Astrocyte (in vitro differentiated cells and primary cell): ENCODE measurements around the gene ATP2C1. TPM values are rescaled to one million over a fixed set of nuclear protein-coding genes. Genes with fewer than 3 reads are reported as not detected.

Experiments
- DNase-seq: peaks from one replicate; pipeline ENCODE4 v3.0.0-alpha.2; 2010; ENCODE audit warnings: low read depth
- FAIRE-seq: peaks from 2 replicates; lab custom pipeline; 2011; peaks lifted over from hg19 to GRCh38; lab: Jason Lieb, UNC
- H2AFZ ChIP-seq: 2 replicates; pipeline ENCODE4 v1.6.0; 2012; ENCODE audit warnings: low read depth, low read length, inconsistent platforms
- H3K27ac ChIP-seq: 2 replicates; pipeline ENCODE4 v1.5.1; 2011; ENCODE audit warnings: low read depth, low read length, inconsistent platforms
- H3K27me3 ChIP-seq: 2 replicates; pipeline ENCODE4 v1.6.0; 2011; ENCODE audit warnings: low read length, inconsistent platforms; ENCODE audit not compliant: insufficient read depth
- H3K36me3 ChIP-seq: 2 replicates; pipeline ENCODE4 v1.5.1; 2011; ENCODE audit warnings: low read length, inconsistent platforms; ENCODE audit not compliant: insufficient read depth
- H3K4me1 ChIP-seq: 2 replicates; pipeline ENCODE4 v1.5.1; 2011; ENCODE audit warnings: low read length, inconsistent platforms; ENCODE audit not compliant: insufficient read depth
- H3K4me2 ChIP-seq: 2 replicates; pipeline ENCODE4 v1.6.0; 2012; ENCODE audit warnings: low read length, inconsistent platforms
- H3K4me3 ChIP-seq: 2 replicates; pipeline ENCODE4 v1.5.1; 2011; ENCODE audit warnings: low read depth, mild to moderate bottlenecking, low read length, inconsistent platforms; ENCODE audit not compliant: insufficient read depth
- H3K79me2 ChIP-seq: 2 replicates; pipeline ENCODE4 v1.6.0; 2012; ENCODE audit warnings: mild to moderate bottlenecking, low read length, inconsistent platforms; ENCODE audit not compliant: insufficient read depth
- H3K9ac ChIP-seq: 2 replicates; pipeline ENCODE4 v1.6.0; 2012; ENCODE audit warnings: mild to moderate bottlenecking, low read length, inconsistent platforms
- H3K9me3 ChIP-seq: 2 replicates; pipeline ENCODE4 v1.5.1; 2012; ENCODE audit warnings: low read depth, mild to moderate bottlenecking, low read length, inconsistent platforms; ENCODE audit not compliant: insufficient read depth
- H4K20me1 ChIP-seq: 2 replicates; pipeline ENCODE4 v1.6.0; 2012; ENCODE audit warnings: low read length, inconsistent platforms; ENCODE audit not compliant: insufficient read depth
- H3K27ac Mint-ChIP-seq: one replicate; pipeline ENCODE4 v1.8.0; 2021; ENCODE audit warnings: mild to moderate bottlenecking, mixed read lengths; ENCODE audit not compliant: unreplicated experiment
- H3K27me3 Mint-ChIP-seq: one replicate; pipeline ENCODE4 v1.8.0; 2021; ENCODE audit warnings: low read depth, mixed read lengths; ENCODE audit not compliant: unreplicated experiment
- H3K36me3 Mint-ChIP-seq: one replicate; pipeline ENCODE4 v1.8.0; 2021; ENCODE audit warnings: low read depth, mixed read lengths; ENCODE audit not compliant: unreplicated experiment
- H3K4me1 Mint-ChIP-seq: one replicate; pipeline ENCODE4 v1.8.0; 2021; ENCODE audit warnings: low read depth, mixed read lengths; ENCODE audit not compliant: unreplicated experiment
- H3K4me3 Mint-ChIP-seq: one replicate; pipeline ENCODE4 v1.8.0; 2021; ENCODE audit warnings: mild to moderate bottlenecking, moderate library complexity, mixed read lengths; ENCODE audit not compliant: unreplicated experiment
- H3K9me3 Mint-ChIP-seq: one replicate; pipeline ENCODE4 v1.8.0; 2021; ENCODE audit warnings: mild to moderate bottlenecking, mixed read lengths; ENCODE audit not compliant: unreplicated experiment
- EZH2 ChIP-seq: IDR thresholded peaks from 2 replicates; pipeline ENCODE4 v1.6.1; 2012; ENCODE audit warnings: mild to moderate bottlenecking, low read length, inconsistent platforms; ENCODE audit not compliant: insufficient read depth
- total RNA-seq: library from RNA; stranded (reverse); gene quantifications from 2 replicates; pipeline ENCODE4 v1.2.1, GENCODE V29; 2021
- TF ChIP-seq, protein P1 (sequence below): IDR thresholded peaks from 2 replicates; pipeline ENCODE4 v1.5.1; 2011; ENCODE audit warnings: low read depth, mild to moderate bottlenecking, inconsistent platforms, low read length, moderate library complexity; ENCODE audit not compliant: insufficient read depth

The ATP2C1 gene
- total RNA-seq, 1 donor from 2014 or later, result 132 TPM

DNA sequence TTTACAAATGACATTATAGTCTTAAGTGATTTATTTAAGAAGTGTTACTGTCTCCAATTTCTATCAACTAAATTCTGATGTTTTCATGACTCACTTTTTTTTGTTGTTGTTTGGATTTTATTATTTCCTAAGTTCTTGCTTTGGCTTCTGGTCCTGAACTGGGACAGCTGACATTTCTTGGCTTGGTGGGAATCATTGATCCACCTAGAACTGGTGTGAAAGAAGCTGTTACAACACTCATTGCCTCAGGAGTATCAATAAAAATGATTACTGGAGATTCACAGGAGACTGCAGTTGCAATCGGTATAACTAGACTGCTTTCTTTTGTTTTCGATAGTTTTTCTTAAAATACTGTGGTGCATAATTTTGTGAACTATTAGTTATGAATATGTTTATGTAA lies 85.2 kb downstream of the ATP2C1 start:
- Histone ChIP-seq H3K27me3 (no peaks in the 10 kb centered on the region), H3K9ac (no peak overlapping the region), H3K79me2 (no peaks in the 10 kb centered on the region), H3K4me2 (no peak overlapping the region), H2AFZ (no peak overlapping the region), H3K4me1 (no peaks in the 10 kb centered on the region), H4K20me1 (no peaks in the 10 kb centered on the region), H3K4me3 (no peak overlapping the region), H3K27ac (no peak overlapping the region), H3K9me3 (no peaks in the 10 kb centered on the region), H3K36me3 (peaks cover 39% of the 10 kb centered on the region)
- FAIRE-seq (no peak), DNase-seq (no peak)
- no peaks in the 10 kb centered on the region for H3K27me3 Mint-ChIP-seq
- peaks cover 9% of the 10 kb centered on the region for H3K36me3 Mint-ChIP-seq
- H3K4me1 Mint-ChIP-seq, result no peaks in the 10 kb centered on the region
- H3K9me3 Mint-ChIP-seq, result no peaks in the 10 kb centered on the region
- no peak overlapping the region for H3K27ac Mint-ChIP-seq
- no peak overlapping the region for H3K4me3 Mint-ChIP-seq
- TF ChIP-seq, protein P1, sequence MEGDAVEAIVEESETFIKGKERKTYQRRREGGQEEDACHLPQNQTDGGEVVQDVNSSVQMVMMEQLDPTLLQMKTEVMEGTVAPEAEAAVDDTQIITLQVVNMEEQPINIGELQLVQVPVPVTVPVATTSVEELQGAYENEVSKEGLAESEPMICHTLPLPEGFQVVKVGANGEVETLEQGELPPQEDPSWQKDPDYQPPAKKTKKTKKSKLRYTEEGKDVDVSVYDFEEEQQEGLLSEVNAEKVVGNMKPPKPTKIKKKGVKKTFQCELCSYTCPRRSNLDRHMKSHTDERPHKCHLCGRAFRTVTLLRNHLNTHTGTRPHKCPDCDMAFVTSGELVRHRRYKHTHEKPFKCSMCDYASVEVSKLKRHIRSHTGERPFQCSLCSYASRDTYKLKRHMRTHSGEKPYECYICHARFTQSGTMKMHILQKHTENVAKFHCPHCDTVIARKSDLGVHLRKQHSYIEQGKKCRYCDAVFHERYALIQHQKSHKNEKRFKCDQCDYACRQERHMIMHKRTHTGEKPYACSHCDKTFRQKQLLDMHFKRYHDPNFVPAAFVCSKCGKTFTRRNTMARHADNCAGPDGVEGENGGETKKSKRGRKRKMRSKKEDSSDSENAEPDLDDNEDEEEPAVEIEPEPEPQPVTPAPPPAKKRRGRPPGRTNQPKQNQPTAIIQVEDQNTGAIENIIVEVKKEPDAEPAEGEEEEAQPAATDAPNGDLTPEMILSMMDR, result no peak
- TF ChIP-seq EZH2, result no peak

DNA sequence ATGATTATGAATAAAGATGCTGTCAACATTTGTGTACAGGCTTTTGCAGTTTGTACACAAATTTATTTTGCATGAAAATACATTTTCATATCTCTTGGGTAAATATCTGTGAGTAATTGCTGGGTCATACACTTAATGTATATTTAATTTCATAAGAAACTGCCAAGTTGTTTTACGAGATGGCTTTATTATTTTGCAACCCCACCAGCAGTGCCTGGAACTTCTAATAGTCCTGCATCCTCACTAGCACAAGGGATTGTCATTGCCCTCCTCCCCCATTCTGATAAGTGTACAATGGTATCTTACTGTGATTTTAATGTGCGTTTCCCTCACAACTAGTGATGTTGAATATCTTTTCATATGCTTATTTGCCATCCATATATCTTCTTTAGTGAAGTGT lies 87.6 kb downstream of the ATP2C1 start:
- H2AFZ ChIP-seq, result no peak overlapping the region
- no peaks in the 10 kb centered on the region for H3K4me1 Mint-ChIP-seq
- DNase-seq (no peak), FAIRE-seq (no peak)
- H3K4me3 ChIP-seq, result no peak overlapping the region
- no peaks in the 10 kb centered on the region for H3K9me3 ChIP-seq
- TF ChIP-seq, protein P1, result no peak
- peaks cover 2% of the 10 kb centered on the region for H3K36me3 Mint-ChIP-seq
- H3K27ac ChIP-seq, result no peak overlapping the region
- H3K4me2 ChIP-seq, result no peak overlapping the region
- no peaks in the 10 kb centered on the region for H3K9me3 Mint-ChIP-seq
- no peak overlapping the region for H3K4me3 Mint-ChIP-seq
- H3K27me3 ChIP-seq, result no peaks in the 10 kb centered on the region
- peaks cover 30% of the 10 kb centered on the region for H3K36me3 ChIP-seq
- no peak overlapping the region for H3K9ac ChIP-seq
- H3K27ac Mint-ChIP-seq, result no peak overlapping the region
- H3K4me1 ChIP-seq, result no peaks in the 10 kb centered on the region
- no peaks in the 10 kb centered on the region for H4K20me1 ChIP-seq
- H3K79me2 ChIP-seq, result no peaks in the 10 kb centered on the region
- no peaks in the 10 kb centered on the region for H3K27me3 Mint-ChIP-seq

DNA sequence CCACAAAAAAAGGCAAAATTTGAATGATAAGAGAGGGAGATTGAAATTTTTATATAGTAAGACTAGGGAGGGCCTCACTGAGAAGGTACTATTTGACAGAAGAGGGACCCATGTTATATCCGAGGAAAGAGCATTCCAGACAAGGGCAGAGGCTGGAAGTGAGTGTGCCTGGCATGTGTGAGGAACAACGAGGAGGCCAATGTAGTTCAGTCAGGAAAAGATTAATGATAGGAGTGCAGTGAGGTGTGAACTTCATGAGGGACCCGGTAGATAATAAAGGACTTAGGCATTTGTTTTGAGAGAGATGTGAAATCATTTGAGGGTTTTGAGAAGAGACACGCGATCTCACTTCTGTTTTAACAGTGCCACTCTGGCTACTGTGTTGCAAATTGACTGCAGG lies 96.4 kb downstream of the ATP2C1 start:
- peaks cover 3% of the 10 kb centered on the region for H3K4me1 Mint-ChIP-seq
- no peak overlapping the region for H3K4me3 Mint-ChIP-seq
- H3K27ac ChIP-seq, result no peak overlapping the region
- no peaks in the 10 kb centered on the region for H3K27me3 ChIP-seq
- H3K4me1 ChIP-seq, result no peaks in the 10 kb centered on the region
- peaks cover 16% of the 10 kb centered on the region for H3K36me3 Mint-ChIP-seq
- H4K20me1 ChIP-seq, result peaks cover 4% of the 10 kb centered on the region
- TF ChIP-seq, protein P1, result no peak
- no peak for TF ChIP-seq EZH2
- no peak for FAIRE-seq
- H3K9ac ChIP-seq, result no peak overlapping the region
- H3K4me3 ChIP-seq, result no peak overlapping the region
- H3K27ac Mint-ChIP-seq, result no peak overlapping the region
- DNase-seq, result peak; percentile 9
- H3K4me2 ChIP-seq, result no peak overlapping the region
- no peak overlapping the region for H2AFZ ChIP-seq
- no peaks in the 10 kb centered on the region for H3K9me3 ChIP-seq
- no peaks in the 10 kb centered on the region for H3K79me2 ChIP-seq
- peaks cover 2% of the 10 kb centered on the region for H3K9me3 Mint-ChIP-seq
- H3K36me3 ChIP-seq, result peaks cover 19% of the 10 kb centered on the region
- H3K27me3 Mint-ChIP-seq, result no peaks in the 10 kb centered on the region
